GM18519 (cell line): ENCODE data around the gene ARCN1.

ENCODE experiments used
- ATAC-seq: cut with Tn5 transposase; IDR thresholded peaks from one replicate; pipeline ENCODE4 v1.9.1; 2021; ENCODE audit warnings: mild to moderate bottlenecking, moderate library complexity; ENCODE audit not compliant: unreplicated experiment, low FRiP score

The ARCN1 gene

GRCh38 chr11:118619444-118620197 lies 47.4 kb downstream of the ARCN1 start:
- ATAC-seq: no peak

GRCh38 chr11:118620529-118621070 lies 48.4 kb downstream of the ARCN1 start:
- ATAC-seq: no peak

- ATAC-seq: no peak
These were observed 49.0 kb downstream of the ARCN1 start for GRCh38 chr11:118621071-118621783.

GRCh38 chr11:118621784-118622375 lies 49.7 kb downstream of the ARCN1 start:
- no peak for ATAC-seq

GRCh38 chr11:118622376-118623268 lies 50.4 kb downstream of the ARCN1 start:
- no peak for ATAC-seq

- no peak for ATAC-seq
These were observed 51.1 kb downstream of the ARCN1 start for GRCh38 chr11:118623269-118623655.

GRCh38 chr11:118625036-118625690 lies 53.0 kb downstream of the ARCN1 start:
- no peak for ATAC-seq

- no peak for ATAC-seq
These were observed 53.8 kb downstream of the ARCN1 start for GRCh38 chr11:118625976-118626375.

GRCh38 chr11:118627566-118627965 lies 55.4 kb downstream of the ARCN1 start:
- no peak for ATAC-seq

GRCh38 chr11:118628031-118628430 lies 55.8 kb downstream of the ARCN1 start:
- ATAC-seq: no peak

GRCh38 chr11:118628432-118628831 lies 56.2 kb downstream of the ARCN1 start:
- no peak for ATAC-seq

- ATAC-seq: no peak
These were observed 56.8 kb downstream of the ARCN1 start for GRCh38 chr11:118628861-118629549.

- no peak for ATAC-seq
These were observed 57.8 kb downstream of the ARCN1 start for GRCh38 chr11:118629761-118630661.

- no peak for ATAC-seq
These were observed 59.1 kb downstream of the ARCN1 start for GRCh38 chr11:118631142-118631909.

- ATAC-seq: no peak
These were observed 60.5 kb downstream of the ARCN1 start for GRCh38 chr11:118632577-118633318.

GRCh38 chr11:118633319-118633690 lies 61.1 kb downstream of the ARCN1 start:
- no peak for ATAC-seq

- no peak for ATAC-seq
These were observed 61.8 kb downstream of the ARCN1 start for GRCh38 chr11:118633979-118634378.
